Activated naive CD8-positive, alpha-beta T cell treated with anti-CD3 and anti-CD28 coated beads for 36 hours (primary cell): ENCODE results near the gene GLA. TPM values are rescaled to one million over a fixed set of nuclear protein-coding genes. Genes with fewer than 3 reads are reported as not detected.
A peak's percentile ranks its signal among the peaks of the same experiment; 100 is the strongest.

ENCODE experiments used
- DNase-seq: peaks from one replicate; pipeline ENCODE4 v3.0.0; 2021
- H3K27ac Mint-ChIP-seq: one replicate; pipeline ENCODE4 v1.8.0; 2022; ENCODE audit warnings: mild to moderate bottlenecking, moderate library complexity, mixed read lengths
- H3K27me3 Mint-ChIP-seq: one replicate; pipeline ENCODE4 v1.8.0; 2022; ENCODE audit warnings: mild to moderate bottlenecking, mixed read lengths
- H3K36me3 Mint-ChIP-seq: one replicate; pipeline ENCODE4 v1.8.0; 2021; ENCODE audit warnings: mild to moderate bottlenecking, mixed read lengths
- H3K4me1 Mint-ChIP-seq: one replicate; pipeline ENCODE4 v1.8.0; 2021; ENCODE audit warnings: mixed read lengths
- H3K4me3 Mint-ChIP-seq: one replicate; pipeline ENCODE4 v1.8.0; 2022; ENCODE audit warnings: mild to moderate bottlenecking, moderate library complexity, mixed read lengths
- H3K9me3 Mint-ChIP-seq: one replicate; pipeline ENCODE4 v1.8.0; 2022; ENCODE audit warnings: mixed read lengths
- total RNA-seq, 2 experiments: library from RNA; stranded (reverse); gene quantifications; one replicate each; pipeline ENCODE4 v1.2.3, GENCODE V29; 2021

GLA gene
- total RNA-seq, 2 experiments from 2014 or later: 51.3 to 56.3 TPM

DNA sequence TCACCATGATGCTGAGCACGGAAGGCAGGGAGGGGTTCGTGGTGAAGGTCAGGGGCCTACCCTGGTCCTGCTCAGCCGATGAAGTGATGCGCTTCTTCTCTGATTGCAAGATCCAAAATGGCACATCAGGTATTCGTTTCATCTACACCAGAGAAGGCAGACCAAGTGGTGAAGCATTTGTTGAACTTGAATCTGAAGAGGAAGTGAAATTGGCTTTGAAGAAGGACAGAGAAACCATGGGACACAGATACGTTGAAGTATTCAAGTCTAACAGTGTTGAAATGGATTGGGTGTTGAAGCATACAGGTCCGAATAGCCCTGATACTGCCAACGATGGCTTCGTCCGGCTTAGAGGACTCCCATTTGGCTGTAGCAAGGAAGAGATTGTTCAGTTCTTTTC lies 4.3 kb upstream of the GLA start:
- Mint-ChIP-seq H3K4me1 (peaks cover 32% of the 10 kb centered on the region), H3K4me3 (no peak overlapping the region), H3K36me3 (peaks cover 22% of the 10 kb centered on the region), H3K9me3 (no peaks in the 10 kb centered on the region), H3K27me3 (no peaks in the 10 kb centered on the region), H3K27ac (no peak overlapping the region)
- DNase-seq: no peak

DNA sequence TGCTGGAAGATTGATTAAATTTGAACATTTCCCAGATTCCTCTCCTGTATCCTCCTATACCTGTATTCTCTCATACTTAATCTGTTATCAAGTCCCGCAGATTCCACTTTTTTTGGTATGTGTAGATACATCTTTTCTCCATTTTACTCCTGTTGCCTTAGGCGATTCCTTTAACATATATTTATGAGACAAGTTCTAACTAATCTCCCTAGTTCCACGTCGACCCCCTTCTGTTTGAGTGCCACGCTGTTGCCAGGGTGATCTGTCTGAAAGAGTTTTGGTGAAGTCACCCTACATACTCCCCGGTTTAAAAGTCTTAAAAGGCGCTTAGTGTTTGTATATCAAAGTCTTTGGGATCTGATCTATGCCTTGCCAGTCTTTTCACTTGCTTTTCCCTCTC lies 2.7 kb upstream of the GLA start:
- Mint-ChIP-seq H3K36me3 (peaks cover 24% of the 10 kb centered on the region), H3K4me3 (peak overlapping the region; percentile 80), H3K9me3 (no peaks in the 10 kb centered on the region), H3K4me1 (peaks cover 30% of the 10 kb centered on the region), H3K27ac (peak overlapping the region; percentile 86), H3K27me3 (no peaks in the 10 kb centered on the region)
- DNase-seq: peak; percentile 11

DNA sequence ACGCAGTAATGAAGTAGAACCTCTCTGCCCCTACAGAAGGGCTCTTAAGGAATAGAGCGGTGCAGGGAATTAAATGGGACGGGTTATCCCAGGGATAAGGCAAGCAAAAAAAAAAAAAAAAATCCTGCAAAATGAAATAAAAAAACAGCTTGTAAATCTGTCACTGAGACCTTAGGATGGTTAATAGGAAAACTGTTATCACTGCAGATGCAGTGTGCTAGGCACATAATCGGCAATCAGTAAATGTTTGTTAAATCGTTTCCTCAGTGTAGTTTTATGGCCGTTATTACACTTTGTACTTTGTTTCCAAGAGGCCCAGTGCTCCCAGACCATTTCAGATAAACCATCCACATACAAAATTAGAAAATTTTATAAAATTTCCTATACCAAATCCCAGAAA lies 1.3 kb upstream of the GLA start:
- peak overlapping the region; percentile 91 for H3K4me3 Mint-ChIP-seq
- DNase-seq: no peak
- peak overlapping the region; percentile 98 for H3K27ac Mint-ChIP-seq
- H3K9me3 Mint-ChIP-seq: no peaks in the 10 kb centered on the region
- peaks cover 28% of the 10 kb centered on the region for H3K36me3 Mint-ChIP-seq
- no peaks in the 10 kb centered on the region for H3K27me3 Mint-ChIP-seq
- H3K4me1 Mint-ChIP-seq: peaks cover 26% of the 10 kb centered on the region

DNA sequence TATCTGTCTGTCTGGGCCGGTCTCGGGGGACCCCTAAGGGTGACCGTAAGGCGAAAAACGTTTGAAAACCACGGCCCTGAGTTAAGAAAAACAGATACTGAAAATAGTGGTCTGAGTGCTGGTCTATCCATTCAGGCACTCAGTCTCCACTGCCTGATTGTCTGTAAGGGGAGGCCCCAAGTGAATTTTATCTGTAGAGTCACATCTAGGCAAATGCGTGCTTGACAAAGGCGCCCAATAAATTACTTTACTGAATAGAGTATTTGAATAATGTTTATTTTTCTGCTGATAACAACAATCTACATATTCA lies 762 bp upstream of the GLA start:
- H3K4me3 Mint-ChIP-seq: peak overlapping the region; percentile 91
- no peaks in the 10 kb centered on the region for H3K9me3 Mint-ChIP-seq
- DNase-seq: no peak
- H3K27me3 Mint-ChIP-seq: no peaks in the 10 kb centered on the region
- H3K27ac Mint-ChIP-seq: peak overlapping the region; percentile 98
- H3K36me3 Mint-ChIP-seq: peaks cover 29% of the 10 kb centered on the region
- peaks cover 27% of the 10 kb centered on the region for H3K4me1 Mint-ChIP-seq

DNA sequence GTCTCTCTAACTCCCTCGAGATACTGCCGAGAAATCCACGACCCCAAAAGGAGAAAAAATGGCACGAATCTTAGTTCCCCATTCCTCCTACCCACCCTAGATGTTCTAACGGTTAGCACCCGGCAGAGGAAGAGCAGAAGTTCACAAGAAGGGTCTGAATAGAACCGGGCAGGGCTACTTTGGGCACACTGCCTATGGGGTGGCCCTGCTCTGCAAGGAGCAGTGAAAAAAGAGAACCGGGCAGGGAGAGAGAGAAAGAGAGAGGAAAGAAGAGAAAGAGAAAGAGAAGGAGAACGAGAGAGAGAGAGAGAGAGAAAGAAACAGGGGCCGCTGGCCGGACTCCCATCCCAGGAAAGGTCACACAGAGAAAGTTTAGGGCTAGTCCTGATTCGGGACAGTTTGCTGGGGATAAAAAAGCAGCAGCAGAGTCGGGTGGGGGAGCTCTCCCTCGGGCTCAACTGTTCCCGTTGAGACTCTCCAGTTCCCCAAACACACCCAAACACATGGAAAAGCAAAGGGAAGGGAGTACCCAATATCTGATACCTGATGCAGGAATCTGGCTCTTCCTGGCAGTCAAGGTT lies 468 bp downstream of the GLA start:
- peaks cover 23% of the 10 kb centered on the region for H3K36me3 Mint-ChIP-seq
- H3K27ac Mint-ChIP-seq: peak overlapping the region; percentile 98
- H3K9me3 Mint-ChIP-seq: no peaks in the 10 kb centered on the region
- DNase-seq: no peak
- no peaks in the 10 kb centered on the region for H3K27me3 Mint-ChIP-seq
- H3K4me1 Mint-ChIP-seq: peaks cover 20% of the 10 kb centered on the region
- H3K4me3 Mint-ChIP-seq: peak overlapping the region; percentile 97

DNA sequence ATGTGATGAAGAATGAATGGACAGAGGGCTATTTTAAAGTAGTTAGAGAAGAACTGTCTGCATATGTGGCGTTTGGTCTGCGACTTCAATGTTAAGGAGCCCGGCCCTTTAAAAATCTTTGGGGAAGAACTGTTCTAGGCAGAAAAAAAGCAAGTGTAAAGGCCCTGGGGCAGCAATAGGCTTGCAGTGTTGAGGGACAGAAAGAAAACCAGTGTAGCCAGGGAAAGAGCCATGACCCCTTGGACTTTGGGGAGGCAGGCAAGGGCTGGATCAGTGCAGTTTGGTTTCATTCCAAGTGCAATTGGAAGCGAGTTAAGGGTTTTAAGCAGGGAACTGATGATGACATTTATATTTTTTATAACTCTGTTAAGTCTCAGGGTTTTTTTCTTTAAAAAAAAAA lies 7.9 kb downstream of the GLA start:
- no peak for DNase-seq
- Mint-ChIP-seq H3K4me1 (peaks cover 10% of the 10 kb centered on the region), H3K27ac (no peak overlapping the region), H3K27me3 (no peaks in the 10 kb centered on the region), H3K4me3 (no peak overlapping the region), H3K9me3 (no peaks in the 10 kb centered on the region), H3K36me3 (peaks cover 17% of the 10 kb centered on the region)

DNA sequence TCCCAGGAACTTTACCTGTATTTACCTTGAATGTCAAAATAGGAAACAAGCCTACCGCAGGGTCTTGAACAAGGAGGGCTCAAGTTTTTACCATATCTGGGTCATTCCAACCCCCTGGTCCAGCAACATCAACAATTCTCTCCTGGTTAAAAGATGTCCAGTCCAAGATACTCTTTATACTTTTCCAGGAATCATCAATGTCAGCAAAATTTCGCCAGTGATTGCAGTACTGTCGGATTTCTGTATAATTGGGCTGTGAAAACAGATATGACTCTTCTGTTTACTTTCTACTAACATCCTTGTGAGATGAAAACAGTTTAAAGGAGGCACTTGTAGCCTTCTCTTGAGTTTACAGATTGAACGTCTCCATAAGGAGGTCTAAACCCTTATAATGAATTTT lies 9.0 kb downstream of the GLA start:
- peaks cover 10% of the 10 kb centered on the region for H3K4me1 Mint-ChIP-seq
- H3K27me3 Mint-ChIP-seq: no peaks in the 10 kb centered on the region
- no peak overlapping the region for H3K27ac Mint-ChIP-seq
- no peaks in the 10 kb centered on the region for H3K9me3 Mint-ChIP-seq
- H3K4me3 Mint-ChIP-seq: no peak overlapping the region
- peaks cover 22% of the 10 kb centered on the region for H3K36me3 Mint-ChIP-seq
- no peak for DNase-seq

DNA sequence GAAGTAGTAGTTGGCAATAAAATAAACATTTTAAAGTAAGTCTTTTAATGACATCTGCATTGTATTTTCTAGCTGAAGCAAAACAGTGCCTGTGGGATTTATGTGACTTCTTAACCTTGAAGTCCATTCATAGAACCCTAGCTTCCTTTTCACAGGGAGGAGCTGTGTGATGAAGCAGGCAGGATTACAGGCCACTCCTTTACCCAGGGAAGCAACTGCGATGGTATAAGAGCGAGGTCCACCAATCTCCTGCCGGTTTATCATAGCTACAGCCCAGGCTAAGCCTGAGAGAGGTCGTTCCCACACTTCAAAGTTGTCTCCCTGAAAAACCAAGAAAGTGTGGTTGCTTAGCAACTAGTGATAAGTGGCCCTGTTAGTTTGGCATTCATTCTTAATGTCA lies 9.9 kb downstream of the GLA start:
- H3K27ac Mint-ChIP-seq: no peak overlapping the region
- no peaks in the 10 kb centered on the region for H3K27me3 Mint-ChIP-seq
- peaks cover 31% of the 10 kb centered on the region for H3K36me3 Mint-ChIP-seq
- no peak overlapping the region for H3K4me3 Mint-ChIP-seq
- no peak for DNase-seq
- peaks cover 15% of the 10 kb centered on the region for H3K4me1 Mint-ChIP-seq
- H3K9me3 Mint-ChIP-seq: no peaks in the 10 kb centered on the region

DNA sequence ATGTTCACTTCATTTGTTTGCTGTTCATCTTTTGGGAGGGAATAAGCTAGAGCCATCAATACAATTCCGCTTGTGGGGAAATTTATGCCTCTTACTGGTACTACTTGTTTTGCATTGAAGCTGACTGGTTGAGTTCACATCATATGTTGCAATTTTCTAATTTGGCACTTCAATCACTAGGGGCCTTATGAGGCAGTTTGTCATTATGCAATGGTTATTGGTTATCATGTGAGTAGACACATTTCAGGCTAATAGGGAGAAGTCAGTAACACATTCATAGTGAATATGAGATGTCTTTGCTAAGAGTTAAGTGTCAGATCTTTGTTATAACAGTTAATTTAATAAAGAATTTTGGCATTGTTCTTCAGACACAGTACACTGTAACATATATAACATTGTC lies 11.9 kb downstream of the GLA start:
- Mint-ChIP-seq H3K27ac (peak overlapping the region; percentile 66), H3K9me3 (no peaks in the 10 kb centered on the region), H3K36me3 (peaks cover 47% of the 10 kb centered on the region), H3K4me3 (peak overlapping the region; percentile 8), H3K27me3 (peaks cover 4% of the 10 kb centered on the region), H3K4me1 (peaks cover 18% of the 10 kb centered on the region)
- DNase-seq: no peak

DNA sequence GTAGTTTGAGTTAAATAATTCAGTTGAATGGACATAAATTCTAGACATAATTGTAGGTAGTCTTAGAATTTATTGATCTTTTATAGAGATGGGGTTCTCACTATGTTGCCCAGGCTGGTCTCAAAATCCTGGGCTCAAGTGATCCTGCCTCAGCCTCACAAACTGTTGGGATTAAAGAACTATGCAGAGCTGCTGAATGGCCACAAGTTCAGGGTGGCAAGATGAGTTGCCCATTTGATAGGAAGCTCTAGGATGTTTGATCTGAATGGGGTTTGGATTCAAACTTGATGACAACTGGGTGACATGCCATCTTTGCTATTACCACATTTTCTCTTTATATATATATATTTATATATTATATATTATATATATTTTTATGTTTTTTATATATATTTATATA lies 13.4 kb downstream of the GLA start:
- H3K4me3 Mint-ChIP-seq: peak overlapping the region; percentile 95
- DNase-seq: no peak
- peaks cover 4% of the 10 kb centered on the region for H3K27me3 Mint-ChIP-seq
- peaks cover 18% of the 10 kb centered on the region for H3K4me1 Mint-ChIP-seq
- peaks cover 38% of the 10 kb centered on the region for H3K36me3 Mint-ChIP-seq
- H3K9me3 Mint-ChIP-seq: no peaks in the 10 kb centered on the region
- H3K27ac Mint-ChIP-seq: peak overlapping the region; percentile 98

DNA sequence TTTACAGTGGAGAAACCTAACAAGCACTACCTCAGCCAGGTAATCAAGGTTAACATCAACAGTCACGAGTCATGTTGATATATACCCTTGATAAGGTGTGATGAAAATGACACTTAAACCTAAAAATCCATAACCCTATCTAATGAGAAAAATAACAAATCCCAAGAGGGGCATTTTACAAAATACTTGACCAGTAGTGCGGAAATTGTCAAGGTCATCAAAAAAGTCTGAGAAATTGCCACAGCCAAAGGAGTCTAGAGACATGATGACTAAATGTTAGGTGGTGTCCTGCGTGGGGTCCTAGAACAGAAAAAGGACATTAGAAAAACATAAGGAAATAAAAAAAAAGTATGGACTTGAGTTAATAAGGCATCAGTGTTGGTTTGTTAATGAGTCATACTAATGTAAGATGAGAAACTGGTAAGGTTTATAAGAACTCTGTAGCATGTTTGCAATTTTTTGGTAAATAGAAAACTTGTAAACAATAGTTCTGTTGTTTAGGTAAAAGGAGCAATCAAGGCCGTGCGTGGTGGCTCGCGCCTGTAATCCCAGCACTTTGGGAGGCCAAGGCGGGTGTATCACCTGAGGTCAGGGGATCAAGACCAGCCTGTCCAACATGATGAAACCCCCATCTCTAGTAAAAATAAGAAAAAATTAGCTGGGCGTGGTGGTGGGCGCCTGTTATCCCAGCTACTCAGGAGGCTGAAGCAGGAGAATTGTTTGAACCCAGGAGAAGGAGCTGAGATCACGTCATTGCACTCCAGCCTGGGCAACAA lies 14.0 kb downstream of the GLA start:
- peaks cover 4% of the 10 kb centered on the region for H3K27me3 Mint-ChIP-seq
- peaks cover 18% of the 10 kb centered on the region for H3K4me1 Mint-ChIP-seq
- peaks cover 37% of the 10 kb centered on the region for H3K36me3 Mint-ChIP-seq
- H3K4me3 Mint-ChIP-seq: peak overlapping the region; percentile 95
- DNase-seq: no peak
- no peaks in the 10 kb centered on the region for H3K9me3 Mint-ChIP-seq
- H3K27ac Mint-ChIP-seq: peak overlapping the region; percentile 98

DNA sequence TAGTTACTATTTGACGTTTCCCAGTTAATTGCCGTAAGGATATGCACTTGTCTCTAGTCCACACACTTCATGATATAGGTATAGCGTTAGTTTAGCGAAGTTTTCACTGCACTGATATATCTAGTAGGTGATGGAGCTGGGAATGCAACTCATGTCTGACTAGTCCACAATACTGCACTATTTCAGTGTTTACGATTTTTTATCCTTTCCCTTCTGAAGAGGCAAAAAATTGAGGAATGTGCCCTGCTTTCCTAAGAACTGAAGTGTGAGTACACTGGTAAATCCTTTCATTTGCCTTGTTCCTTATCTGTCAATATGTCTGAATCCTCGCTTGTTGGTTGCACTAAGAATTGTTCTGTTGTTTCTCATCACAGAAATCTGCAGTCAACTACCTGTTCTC lies 15.9 kb downstream of the GLA start:
- peak overlapping the region; percentile 98 for H3K27ac Mint-ChIP-seq
- no peak for DNase-seq

DNA sequence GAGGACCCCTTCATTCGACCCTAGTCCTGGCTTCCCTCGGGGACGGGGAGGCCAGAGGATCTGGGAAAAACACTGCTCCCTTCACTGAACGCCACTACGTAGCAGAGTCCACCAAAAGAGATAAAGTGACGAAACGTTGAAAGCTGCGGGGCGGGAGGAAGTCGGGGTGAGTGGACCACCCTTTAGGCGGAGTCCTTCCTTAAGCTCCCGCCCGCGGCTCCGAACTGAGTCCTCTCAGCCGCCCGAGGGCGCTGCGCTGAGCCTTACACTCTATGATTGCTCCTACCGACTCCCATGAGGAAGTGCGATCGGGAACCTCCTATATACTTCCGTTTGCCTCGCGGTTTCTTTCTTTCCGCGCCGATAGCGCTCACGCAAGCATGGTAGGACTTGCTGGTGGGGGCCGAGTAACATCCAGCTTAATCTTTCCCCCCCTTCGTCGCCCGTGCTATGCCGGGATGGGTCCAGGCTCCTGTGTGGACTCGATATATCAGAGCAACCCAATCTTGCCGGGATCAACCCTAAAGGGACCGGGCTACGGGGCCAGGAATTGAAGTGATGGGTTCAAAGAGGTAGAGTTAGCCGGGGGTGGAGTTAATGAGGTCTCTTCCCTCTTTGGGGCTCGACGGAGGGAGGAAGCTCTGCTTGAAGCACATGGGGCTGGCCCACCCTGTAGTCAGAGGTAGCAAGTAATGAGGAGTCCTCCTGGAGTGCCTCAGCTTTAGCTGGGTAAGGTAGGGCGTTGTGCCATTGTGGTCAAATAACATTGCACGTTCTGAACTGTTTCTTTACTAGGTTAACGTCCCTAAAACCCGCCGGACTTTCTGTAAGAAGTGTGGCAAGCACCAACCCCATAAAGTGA lies 16.8 kb downstream of the GLA start, which contains the start of gene RPL36A:
TSS of gene RPL36A (plus strand) at position 348 of the 862 bp plus-strand sequence. CDS start at position 381, 33 bp downstream.
- H3K4me3 Mint-ChIP-seq: peak within 1 kb of the TSS; percentile 95

More for the DNA sequence above, 15.9 kb downstream of the GLA start:
- H3K27me3 Mint-ChIP-seq: peaks cover 4% of the 10 kb centered on the region
- peaks cover 37% of the 10 kb centered on the region for H3K36me3 Mint-ChIP-seq
- no peaks in the 10 kb centered on the region for H3K9me3 Mint-ChIP-seq
- peak overlapping the region; percentile 95 for H3K4me3 Mint-ChIP-seq
- H3K4me1 Mint-ChIP-seq: peaks cover 18% of the 10 kb centered on the region

DNA sequence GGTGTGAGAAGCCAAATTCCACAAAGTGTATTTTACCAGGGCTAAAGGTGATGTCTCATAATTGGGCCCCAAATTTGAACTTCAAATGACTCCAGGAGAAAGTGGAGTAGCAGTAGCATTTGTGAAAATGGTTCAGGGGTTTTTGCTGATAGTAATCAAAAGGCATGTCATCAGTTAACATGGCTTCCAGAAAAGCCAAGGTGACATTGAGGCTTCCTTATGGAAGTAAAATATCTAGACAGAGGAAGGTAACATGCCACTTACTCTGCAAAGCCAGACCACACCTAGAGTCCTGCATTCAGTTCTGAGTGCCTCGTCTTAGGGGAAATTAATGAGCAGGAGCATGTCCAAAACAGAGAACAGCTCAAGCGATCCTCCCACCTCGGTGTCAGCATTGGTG lies 19.1 kb downstream of the GLA start:
- Mint-ChIP-seq H3K27me3 (peaks cover 4% of the 10 kb centered on the region), H3K4me3 (no peak overlapping the region), H3K36me3 (peaks cover 29% of the 10 kb centered on the region), H3K9me3 (no peaks in the 10 kb centered on the region), H3K27ac (no peak overlapping the region), H3K4me1 (peaks cover 13% of the 10 kb centered on the region)
- DNase-seq: no peak

More for the DNA sequence above, 16.8 kb downstream of the GLA start, which contains the start of gene RPL36A:
- DNase-seq: peak; percentile 84
- peaks cover 22% of the 10 kb centered on the region for H3K4me1 Mint-ChIP-seq
- peaks cover 4% of the 10 kb centered on the region for H3K27me3 Mint-ChIP-seq
- peak within 1 kb of the TSS; percentile 98 for H3K27ac Mint-ChIP-seq
- peaks cover 37% of the 10 kb centered on the region for H3K36me3 Mint-ChIP-seq
- no peaks in the 10 kb centered on the region for H3K9me3 Mint-ChIP-seq

DNA sequence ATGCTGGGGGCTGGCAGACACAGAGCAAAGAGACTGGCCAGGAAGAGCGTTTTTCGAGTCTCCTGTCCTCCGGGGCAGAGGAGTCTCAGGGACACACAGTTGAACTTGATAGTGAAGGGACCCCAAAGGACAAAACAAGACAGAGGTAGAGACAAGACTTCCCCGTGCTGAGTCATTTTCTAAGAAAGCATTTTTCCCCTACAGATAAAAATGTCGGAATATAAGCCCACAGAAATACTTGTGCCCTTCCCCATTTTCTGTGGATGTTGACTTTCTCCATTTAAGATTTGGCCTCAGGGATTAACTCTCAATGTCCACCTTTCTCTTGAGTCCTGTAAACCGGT lies 21.2 kb downstream of the GLA start:
- peaks cover 4% of the 10 kb centered on the region for H3K27me3 Mint-ChIP-seq
- no peak for DNase-seq
- H3K27ac Mint-ChIP-seq: peak overlapping the region; percentile 74
- no peaks in the 10 kb centered on the region for H3K9me3 Mint-ChIP-seq
- peaks cover 8% of the 10 kb centered on the region for H3K36me3 Mint-ChIP-seq
- peak overlapping the region; percentile 61 for H3K4me3 Mint-ChIP-seq
- H3K4me1 Mint-ChIP-seq: peaks cover 8% of the 10 kb centered on the region
